ENCODE results near the gene CD22. TPM values are rescaled to one million over a fixed set of nuclear protein-coding genes. Genes with fewer than 3 reads are reported as not detected.

Gene CD22
- total RNA-seq, 4 donors from 2014 or later: 1.3 to 5.8 (median 2.7) TPM

GRCh38 chr19:35287713-35288112 is 41.3 kb upstream of the CD22 start:
- DNase-seq (ENCODE audit: low spot score) (no peak), ATAC-seq (ENCODE audit: low FRiP score) (no peak)
- TF ChIP-seq CTCF (IDR thresholded peaks at IDR 0.05): no peak

- no peak for ATAC-seq (ENCODE audit: low FRiP score)
- DNase-seq (ENCODE audit: low spot score): no peak
- TF ChIP-seq CTCF (IDR thresholded peaks at IDR 0.05): no peak
These were observed 40.7 kb upstream of the CD22 start for GRCh38 chr19:35288331-35288730.

- ATAC-seq (ENCODE audit: low FRiP score): no peak
- no peak for DNase-seq (ENCODE audit: low spot score)
- no peak for TF ChIP-seq CTCF (IDR thresholded peaks at IDR 0.05)
These were observed 40.1 kb upstream of the CD22 start for GRCh38 chr19:35288906-35289305.

- DNase-seq (ENCODE audit: low spot score): no peak
- ATAC-seq (ENCODE audit: low FRiP score): no peak
- TF ChIP-seq CTCF (IDR thresholded peaks at IDR 0.05): no peak
These were observed 38.4 kb upstream of the CD22 start for GRCh38 chr19:35290381-35291127.

- TF ChIP-seq CTCF (IDR thresholded peaks at IDR 0.05): no peak
- DNase-seq (ENCODE audit: low spot score) (no peak), ATAC-seq (ENCODE audit: low FRiP score) (no peak)
These were observed 37.7 kb upstream of the CD22 start for GRCh38 chr19:35291259-35291658.

- ATAC-seq (ENCODE audit: low FRiP score) (no peak), DNase-seq (ENCODE audit: low spot score) (no peak)
- no peak for TF ChIP-seq CTCF (IDR thresholded peaks at IDR 0.05)
These were observed 37.1 kb upstream of the CD22 start, which contains the start of gene MAG for GRCh38 chr19:35291916-35292315. Gene MAG (plus strand): TSS chr19:35292161. CDS start chr19:35295409, 3,248 bp downstream.
